GM15510 (cell line): ENCODE data around the gene LARP4B.

ENCODE experiments used
- POLR2A ChIP-seq: IDR thresholded peaks from 3 replicates; pipeline ENCODE4 v1.6.1; 2011; ENCODE audit warnings: borderline replicate concordance; ENCODE audit not compliant: insufficient read length; ENCODE audit errors: extremely low read depth

Gene LARP4B

DNA sequence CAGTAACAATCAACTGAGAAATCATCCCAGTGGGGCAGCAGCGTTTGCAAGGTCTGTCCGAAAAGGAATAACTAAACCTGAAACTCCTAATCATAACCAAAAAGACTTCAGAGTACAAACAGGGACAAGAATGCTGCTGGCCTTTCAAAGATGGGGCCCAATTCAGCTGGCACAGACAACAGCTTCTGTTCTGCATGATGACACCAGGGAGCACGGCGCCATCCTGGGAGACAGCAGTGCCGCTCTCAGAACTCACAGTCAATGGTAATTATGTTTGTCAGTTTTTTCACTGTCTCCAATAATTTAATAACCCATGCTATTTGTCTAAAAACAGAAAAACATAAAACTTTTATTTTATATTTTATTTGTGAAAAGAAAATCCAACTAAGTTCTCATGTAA lies 90.0 kb downstream of the LARP4B start:
- no peak for TF ChIP-seq POLR2A

DNA sequence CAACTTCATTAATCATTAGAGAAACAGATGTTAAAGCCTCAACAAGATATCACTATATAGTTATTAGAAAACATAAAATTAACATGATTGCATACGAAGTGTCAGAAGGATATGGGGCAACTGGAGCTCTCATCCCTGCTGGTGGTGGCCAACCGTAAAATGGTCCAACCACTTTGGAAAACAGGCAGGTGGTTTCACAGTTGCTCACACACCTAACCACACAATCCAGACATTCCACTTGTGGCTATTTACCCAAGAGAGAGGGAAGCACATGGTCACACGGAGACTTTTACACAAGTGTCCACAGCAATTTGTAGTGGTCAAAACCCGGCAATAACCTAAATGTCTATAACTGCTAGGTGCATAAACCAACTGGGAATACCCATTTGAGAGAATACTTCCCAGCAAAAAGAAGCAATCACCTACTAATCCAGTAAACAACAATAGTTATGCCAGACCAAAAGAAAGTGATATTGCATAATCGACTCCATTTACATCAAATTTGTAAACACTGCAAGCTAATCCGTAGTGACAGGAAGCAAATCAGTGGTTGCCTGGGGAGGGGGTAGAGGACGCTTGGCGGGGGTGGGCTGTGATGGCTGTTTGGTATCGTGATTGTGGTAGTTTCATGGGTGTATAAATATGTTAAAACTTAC lies 91.8 kb downstream of the LARP4B start:
- TF ChIP-seq POLR2A, result no peak

- TF ChIP-seq POLR2A, result no peak
Measured at GRCh38 chr10:836782-837181, 94.7 kb downstream of the LARP4B start.

- no peak for TF ChIP-seq POLR2A
Measured at GRCh38 chr10:834493-834892, 97.0 kb downstream of the LARP4B start.

GRCh38 chr10:829241-829640 lies 102.3 kb downstream of the LARP4B start:
- no peak for TF ChIP-seq POLR2A

- TF ChIP-seq POLR2A, result no peak
Measured at GRCh38 chr10:828191-828590, 103.3 kb downstream of the LARP4B start.

DNA sequence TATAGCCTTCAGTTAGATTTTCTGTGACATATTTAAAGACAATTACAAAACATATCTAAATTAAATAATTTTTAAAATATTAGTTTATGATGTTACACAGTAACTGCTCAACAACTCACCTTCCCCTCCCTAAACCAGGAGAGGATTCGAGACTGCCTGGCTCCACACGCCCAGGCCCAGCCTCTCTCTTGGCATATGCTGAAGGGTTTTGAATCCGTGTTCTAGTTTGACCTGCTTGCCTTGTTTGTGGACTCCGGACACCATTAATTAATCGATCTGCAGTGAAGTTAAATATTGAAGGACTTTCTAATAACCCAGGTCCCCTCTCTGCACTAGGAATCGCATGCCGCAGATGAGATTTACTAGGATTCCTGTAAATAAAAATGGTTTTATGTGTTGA lies 106.6 kb downstream of the LARP4B start:
- no peak for TF ChIP-seq POLR2A

- no peak for TF ChIP-seq POLR2A
Measured at GRCh38 chr10:824497-824896, 107.0 kb downstream of the LARP4B start.

DNA sequence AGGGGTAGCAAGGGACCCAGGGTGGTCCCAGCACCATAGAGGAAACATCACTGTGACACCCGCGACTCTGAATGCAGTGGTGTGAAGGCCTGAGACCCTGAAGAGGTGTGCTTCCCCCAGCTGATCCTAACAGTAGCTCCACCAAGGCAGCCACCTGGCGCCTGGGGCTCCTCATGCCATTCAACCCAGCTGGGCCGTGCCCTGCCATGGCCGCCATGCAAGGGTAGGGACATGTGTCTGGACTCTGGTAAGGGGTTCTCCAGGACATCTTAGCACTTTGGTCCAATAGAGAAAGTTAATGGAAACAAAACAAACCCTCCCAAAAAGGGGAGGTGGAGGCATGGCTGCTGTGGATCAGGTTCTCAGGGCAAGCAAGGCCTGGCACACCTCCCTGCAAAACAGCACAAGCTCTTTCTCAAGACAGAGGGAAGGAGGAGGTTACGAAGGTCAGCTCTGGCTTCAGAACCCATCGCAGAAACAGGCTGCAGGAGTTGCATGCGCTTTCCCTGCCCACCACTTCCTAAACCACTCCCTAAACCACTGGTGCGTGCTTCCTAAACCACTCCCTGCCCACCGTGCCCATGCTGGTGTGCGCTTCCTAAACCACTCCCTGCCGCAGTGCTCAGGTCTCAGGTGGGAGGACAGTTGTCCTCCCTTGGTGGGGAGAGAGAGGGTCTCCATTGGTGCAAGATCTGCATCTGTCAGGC lies 108.7 kb downstream of the LARP4B start:
- TF ChIP-seq POLR2A, result no peak

DNA sequence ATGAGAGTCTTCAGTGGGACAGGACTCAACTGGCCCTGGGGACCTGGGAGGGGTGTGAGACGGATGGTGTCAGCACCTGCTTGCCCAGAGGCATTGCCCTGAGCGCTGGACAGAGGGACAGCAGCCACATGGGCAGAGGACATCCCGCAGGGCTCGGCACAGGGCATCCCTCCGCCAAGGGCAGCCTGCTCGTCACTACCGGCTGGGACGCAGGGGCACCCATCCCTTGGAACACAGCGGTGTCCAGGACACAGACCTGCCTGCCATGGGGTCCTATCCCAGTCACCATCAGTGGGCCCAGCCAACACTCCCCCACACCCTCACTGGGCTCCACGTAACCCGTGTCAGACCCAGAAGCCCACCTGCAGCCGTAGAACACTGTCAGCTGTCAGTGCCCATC lies 109.3 kb downstream of the LARP4B start:
- no peak for TF ChIP-seq POLR2A

- no peak for TF ChIP-seq POLR2A
Measured at GRCh38 chr10:821322-821721, 110.2 kb downstream of the LARP4B start.

GRCh38 chr10:819816-820215 lies 111.7 kb downstream of the LARP4B start:
- no peak for TF ChIP-seq POLR2A

DNA sequence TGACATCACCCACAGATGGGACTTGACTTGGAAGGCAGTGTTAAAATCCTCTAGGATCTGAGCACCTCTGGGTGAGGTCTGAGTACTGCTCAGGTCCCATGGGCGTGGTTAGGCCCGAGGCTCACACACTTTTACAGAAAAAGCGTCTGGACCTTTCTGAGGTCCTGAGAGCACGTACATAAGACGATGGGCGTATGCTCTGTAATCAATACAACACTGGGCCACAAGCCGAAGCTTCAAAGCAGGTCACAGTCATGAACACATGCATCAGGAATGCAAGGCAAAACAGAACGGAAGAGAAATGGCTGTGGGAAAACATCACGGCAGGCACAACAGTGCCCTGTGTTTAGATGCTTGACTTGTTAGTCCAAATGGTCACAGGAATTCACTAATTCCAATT lies 112.2 kb downstream of the LARP4B start:
- no peak for TF ChIP-seq POLR2A

- TF ChIP-seq POLR2A, result no peak
Measured at GRCh38 chr10:818526-819220, 112.8 kb downstream of the LARP4B start.

DNA sequence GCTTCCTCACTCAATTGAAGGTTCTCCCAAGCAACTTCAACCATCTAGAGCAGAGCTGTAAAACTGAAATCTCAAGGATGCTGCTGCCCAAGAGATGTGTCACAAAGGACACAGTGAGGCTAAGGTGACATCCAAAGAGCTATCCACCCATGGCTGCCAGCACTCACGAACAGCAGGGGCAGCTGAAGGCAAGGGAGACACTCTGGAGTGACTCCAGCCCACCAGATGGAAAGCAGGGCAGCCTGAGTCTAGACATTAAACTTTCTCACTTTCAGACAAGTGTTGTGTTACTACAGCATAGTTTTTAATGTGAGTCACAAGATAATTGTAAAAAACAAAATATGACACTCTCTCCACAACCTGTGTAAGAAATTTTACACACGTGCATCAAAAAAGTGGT lies 113.5 kb downstream of the LARP4B start:
- TF ChIP-seq POLR2A, result no peak

- no peak for TF ChIP-seq POLR2A
Measured at GRCh38 chr10:817371-817770, 114.1 kb downstream of the LARP4B start.
